Testis (tissue), 3 donors: ENCODE data around the gene PRKN. TPM values are rescaled to one million over a fixed set of nuclear protein-coding genes. Genes with fewer than 3 reads are reported as not detected.

ENCODE experiments used
- DNase-seq: peaks from one replicate; pipeline ENCODE4 v3.0.0-alpha.2; 2019
- H3K27ac ChIP-seq, 2 donors: fragments of 200-600 bp; sonication (generic); one replicate each; pipeline ENCODE4 v1.5.1; 2019
- H3K27me3 ChIP-seq: fragments of 200-600 bp; sonication (generic); one replicate; pipeline ENCODE4 v1.5.1; 2019
- H3K36me3 ChIP-seq: fragments of 200-600 bp; sonication (generic); one replicate; pipeline ENCODE4 v1.5.1; 2017; ENCODE audit warnings: low read depth; ENCODE audit errors: missing control alignments
- H3K4me1 ChIP-seq: fragments of 200-600 bp; sonication (generic); one replicate; pipeline ENCODE4 v1.5.1; 2019
- H3K4me3 ChIP-seq, 2 donors: fragments of 200-600 bp; sonication (generic); one replicate each; pipeline ENCODE4 v1.5.1; 2017 to 2019
- H3K9me3 ChIP-seq: fragments of 200-600 bp; sonication (generic); one replicate; pipeline ENCODE4 v1.5.1; 2017
- POLR2A ChIP-seq: fragments of 450-650 bp; IDR thresholded peaks from one replicate; pipeline ENCODE4 v1.6.1; 2017; ENCODE audit warnings: antibody characterized with exemption, mild to moderate bottlenecking, moderate library complexity
- WGBS, 2 donors: methylation state at CpG; one replicate each; pipeline ENCODE4 v1.1.5; 2018; 5-methylcytosine and 5-hydroxymethylcytosine counted together
- intact Hi-C: fragments of 100-400 bp; cut with DNase I; formaldehyde crosslinking; loops from one replicate; pipeline ENCODE4 v1.15.1; 2023; ENCODE audit warnings: low total_unique reads
- polyA plus RNA-seq: library from polyadenylated mRNA; stranded (reverse); fragments of 350-450 nt; fragmentation: Illumina TruSeq; extraction: RNeasy Lipid Tissue Mini Kit (QIAGEN cat#74804); gene quantifications from one replicate; pipeline ENCODE4 v1.2.3, GENCODE V29; 2014; ENCODE audit warnings: low read depth, low replicate concordance; ENCODE audit not compliant: insufficient read depth
- total RNA-seq, 2 donors: library from RNA; depleted of rRNA; stranded (reverse); fragments of >200 nt; gene quantifications; one replicate each; pipeline ENCODE4 v1.2.3, GENCODE V29; 2016
- TF ChIP-seq, protein P1 (sequence below), 3 experiments: fragments of 450-650 bp in 2 of 3; fragments of 200-600 bp in 1 of 3; sonication (generic) in 1 of 3; IDR thresholded peaks; one replicate each; pipeline ENCODE4 v1.5.1; 2016 to 2019; ENCODE audit warnings: antibody characterized with exemption in 3 of 3, mild to moderate bottlenecking in 2 of 3, moderate library complexity in 1 of 3

The PRKN gene
- total and polyA plus RNA-seq, 3 donors from 2014 or later, result 19.1 to 34.5 (median 28.8) TPM

DNA sequence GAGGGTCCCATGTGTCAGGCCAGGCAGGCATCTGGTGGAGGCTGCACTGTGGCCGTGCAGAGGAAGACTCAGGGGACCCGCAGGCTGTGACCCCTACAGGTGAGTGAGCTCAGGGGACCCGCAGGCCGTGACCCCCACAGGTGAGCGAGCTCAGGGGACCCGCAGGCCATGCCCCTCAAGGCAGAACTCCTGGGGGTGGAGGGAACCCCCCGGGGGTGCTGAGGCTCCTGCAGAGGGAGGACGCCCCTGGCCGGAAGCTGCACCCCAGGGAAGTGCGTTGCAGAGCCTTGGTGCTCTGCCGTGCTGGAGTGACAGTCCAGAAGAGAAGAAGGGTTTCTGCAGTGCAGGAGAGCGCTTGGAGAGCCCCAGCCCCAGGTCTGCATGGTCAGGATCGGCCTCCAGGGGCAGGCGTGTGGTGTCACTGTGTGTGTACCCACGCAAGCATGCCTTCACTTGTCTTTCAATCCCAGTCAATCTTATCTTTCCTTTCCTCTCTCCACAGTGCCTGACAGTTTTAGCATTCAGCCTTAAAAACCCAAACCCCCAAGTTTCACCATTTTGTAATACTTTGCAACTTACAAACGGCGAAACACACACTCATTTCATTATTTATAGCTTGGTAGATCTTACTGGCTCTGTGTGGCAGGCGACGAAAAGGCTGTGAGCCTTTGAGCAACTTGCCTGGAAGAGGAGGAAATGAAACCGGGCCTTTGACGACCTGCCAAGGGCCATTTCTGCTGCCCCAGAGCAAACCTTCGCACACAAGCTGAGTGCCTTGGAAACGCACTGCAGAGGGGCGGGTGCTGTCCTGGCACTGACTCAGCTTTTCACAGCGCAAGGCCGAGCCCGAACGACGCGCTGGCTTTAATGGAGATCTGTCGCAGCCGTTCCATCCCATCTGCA is 1352.3 kb downstream of the PRKN start:
- H3K4me3 ChIP-seq, result no peak overlapping the region
- no peak overlapping the region for H3K27ac ChIP-seq
- intact Hi-C loops, result loop anchor here (5.0 kb wide), 1 partner anchor 448 kb away; no protein-coding TSS in a partner anchor
- H3K36me3 ChIP-seq, result no peaks in the 10 kb centered on the region
- no peaks in the 10 kb centered on the region for H3K27me3 ChIP-seq
- TF ChIP-seq POLR2A, result no peak
- TF ChIP-seq, protein P1, sequence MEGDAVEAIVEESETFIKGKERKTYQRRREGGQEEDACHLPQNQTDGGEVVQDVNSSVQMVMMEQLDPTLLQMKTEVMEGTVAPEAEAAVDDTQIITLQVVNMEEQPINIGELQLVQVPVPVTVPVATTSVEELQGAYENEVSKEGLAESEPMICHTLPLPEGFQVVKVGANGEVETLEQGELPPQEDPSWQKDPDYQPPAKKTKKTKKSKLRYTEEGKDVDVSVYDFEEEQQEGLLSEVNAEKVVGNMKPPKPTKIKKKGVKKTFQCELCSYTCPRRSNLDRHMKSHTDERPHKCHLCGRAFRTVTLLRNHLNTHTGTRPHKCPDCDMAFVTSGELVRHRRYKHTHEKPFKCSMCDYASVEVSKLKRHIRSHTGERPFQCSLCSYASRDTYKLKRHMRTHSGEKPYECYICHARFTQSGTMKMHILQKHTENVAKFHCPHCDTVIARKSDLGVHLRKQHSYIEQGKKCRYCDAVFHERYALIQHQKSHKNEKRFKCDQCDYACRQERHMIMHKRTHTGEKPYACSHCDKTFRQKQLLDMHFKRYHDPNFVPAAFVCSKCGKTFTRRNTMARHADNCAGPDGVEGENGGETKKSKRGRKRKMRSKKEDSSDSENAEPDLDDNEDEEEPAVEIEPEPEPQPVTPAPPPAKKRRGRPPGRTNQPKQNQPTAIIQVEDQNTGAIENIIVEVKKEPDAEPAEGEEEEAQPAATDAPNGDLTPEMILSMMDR (IDR thresholded peaks at IDR 0.05), result no peak
- no peaks in the 10 kb centered on the region for H3K4me1 ChIP-seq
- WGBS, 2 donors, result 80 to 81% methylated on average over 17 to 32 of the region's 32 CpGs
- peak; percentile 36 for DNase-seq
- H3K9me3 ChIP-seq, result no peaks in the 10 kb centered on the region

GRCh38 chr6:161373905-161374451 is 1353.6 kb downstream of the PRKN start:
- intact Hi-C loops, result loop anchor here (5.0 kb wide), 1 partner anchor 447 kb away; no protein-coding TSS in a partner anchor
- 43 to 48% methylated on average over 14 to 15 of the region's 15 CpGs for WGBS, 2 donors
- no peaks in the 10 kb centered on the region for H3K4me1 ChIP-seq
- TF ChIP-seq, protein P1 (IDR thresholded peaks at IDR 0.05), result peak; percentile 84 to 97 (median 91)
- TF ChIP-seq POLR2A, result no peak
- H3K36me3 ChIP-seq, result no peaks in the 10 kb centered on the region
- H3K27me3 ChIP-seq, result no peaks in the 10 kb centered on the region
- peak; percentile 83 for DNase-seq
- no peak overlapping the region for H3K27ac ChIP-seq
- no peak overlapping the region for H3K4me3 ChIP-seq
- no peaks in the 10 kb centered on the region for H3K9me3 ChIP-seq

GRCh38 chr6:161372422-161372793 is 1355.2 kb downstream of the PRKN start:
- Histone ChIP-seq H3K4me3 (no peak overlapping the region), H3K27ac (no peak overlapping the region), H3K9me3 (no peaks in the 10 kb centered on the region), H3K4me1 (no peaks in the 10 kb centered on the region), H3K36me3 (no peaks in the 10 kb centered on the region), H3K27me3 (no peaks in the 10 kb centered on the region)
- no peak for DNase-seq
- intact Hi-C loops, result loop anchor here (5.0 kb wide), 1 partner anchor 445 kb away; no protein-coding TSS in a partner anchor
- WGBS, 2 donors, result 86 to 88% methylated on average over 10 of the region's 10 CpGs
- TF ChIP-seq, protein P1 (IDR thresholded peaks at IDR 0.05), result no peak
- no peak for TF ChIP-seq POLR2A

DNA sequence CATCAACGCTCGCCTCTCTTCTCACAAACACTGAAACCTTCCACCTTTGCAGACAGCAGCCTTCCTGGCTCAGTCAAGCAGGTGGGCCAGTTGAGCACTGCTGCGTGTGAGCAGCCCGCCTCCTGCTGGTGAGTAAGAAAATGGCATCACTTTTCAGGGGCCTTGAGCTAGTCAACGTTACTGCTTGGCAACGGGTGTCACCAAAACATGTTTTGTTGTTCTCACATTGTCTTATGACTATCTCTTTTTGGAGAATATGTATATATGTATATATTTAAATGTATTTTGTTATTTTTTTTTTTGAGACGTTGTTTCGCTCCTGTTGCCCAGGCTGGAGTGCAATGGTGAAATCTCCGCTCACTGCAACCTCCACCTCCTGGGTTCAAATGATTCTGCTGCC is 1356.7 kb downstream of the PRKN start:
- H3K4me1 ChIP-seq, result no peaks in the 10 kb centered on the region
- TF ChIP-seq POLR2A, result no peak
- TF ChIP-seq, protein P1 (IDR thresholded peaks at IDR 0.05), result peak; percentile 73 to 85 (median 80)
- WGBS, 2 donors, result 50% methylated on average over 9 of the region's 9 CpGs
- H3K27me3 ChIP-seq, result no peaks in the 10 kb centered on the region
- peak; percentile 73 for DNase-seq
- no peaks in the 10 kb centered on the region for H3K9me3 ChIP-seq
- intact Hi-C loops, result loop anchor here (5.0 kb wide), 1 partner anchor 444 kb away; no protein-coding TSS in a partner anchor
- no peak overlapping the region for H3K4me3 ChIP-seq
- H3K36me3 ChIP-seq, result no peaks in the 10 kb centered on the region
- H3K27ac ChIP-seq, result no peak overlapping the region
